Brain microvascular endothelial cell (primary cell): ENCODE measurements around the gene APP.
A peak's percentile ranks its signal among the peaks of the same experiment; 100 is the strongest.
"Not testable (repeated sequence)": the region's sequence is repeated elsewhere in the genome, so short reads cannot be mapped to it uniquely, and the experiment has no call there.

Experiments
- DNase-seq: peaks from one replicate; pipeline ENCODE4 v3.0.0-alpha.2; 2020
- H3K27ac ChIP-seq: fragments of 250-450 bp; sonication (Bioruptor Pico); 2 replicates; pipeline ENCODE4 v1.5.1; 2020; ENCODE audit warnings: mild to moderate bottlenecking, moderate library complexity
- H3K27me3 ChIP-seq: fragments of 250-450 bp; sonication (Bioruptor Pico); replicated peaks from 2 replicates; pipeline ENCODE4 v1.5.1; 2020; ENCODE audit warnings: mild to moderate bottlenecking
- H3K36me3 ChIP-seq: fragments of 250-450 bp; sonication (Bioruptor Pico); replicated peaks from 2 replicates; pipeline ENCODE4 v1.5.1; 2020; ENCODE audit warnings: mild to moderate bottlenecking
- H3K4me3 ChIP-seq: 2 replicates; pipeline ENCODE4 v1.5.1; 2011; ENCODE audit warnings: low read depth, mild to moderate bottlenecking, control low read depth, low read length, moderate library complexity
- CTCF ChIP-seq: IDR thresholded peaks from 2 replicates; pipeline ENCODE4 v1.5.1; 2011; ENCODE audit warnings: low read depth, mild to moderate bottlenecking, moderate library complexity, low read length, control low read depth, inconsistent platforms; ENCODE audit errors: missing control alignments
- in situ Hi-C: cut with HindIII; loops from 2 replicates; pipeline ENCODE4 v1.10.0; 2017; ENCODE audit warnings: low sequenced_read_pairs, low pct_ligation_motif_present

Gene APP

GRCh38 chr21:26131554-26131953 lies 39.0 kb downstream of the APP start:
- Histone ChIP-seq H3K27me3 (no peaks in the 10 kb centered on the region), H3K27ac (no peak overlapping the region), H3K36me3 (no peaks in the 10 kb centered on the region), H3K4me3 (no peak overlapping the region)
- no peak for TF ChIP-seq CTCF
- DNase-seq = no peak
- in situ Hi-C loops = no loop called here

GRCh38 chr21:26131053-26131452 lies 39.5 kb downstream of the APP start:
- H3K27me3 ChIP-seq, DNase-seq, H3K4me3 ChIP-seq, H3K36me3 ChIP-seq, in situ Hi-C loops: not testable (repeated sequence)
- peak overlapping the region; percentile 27 for H3K27ac ChIP-seq

DNA sequence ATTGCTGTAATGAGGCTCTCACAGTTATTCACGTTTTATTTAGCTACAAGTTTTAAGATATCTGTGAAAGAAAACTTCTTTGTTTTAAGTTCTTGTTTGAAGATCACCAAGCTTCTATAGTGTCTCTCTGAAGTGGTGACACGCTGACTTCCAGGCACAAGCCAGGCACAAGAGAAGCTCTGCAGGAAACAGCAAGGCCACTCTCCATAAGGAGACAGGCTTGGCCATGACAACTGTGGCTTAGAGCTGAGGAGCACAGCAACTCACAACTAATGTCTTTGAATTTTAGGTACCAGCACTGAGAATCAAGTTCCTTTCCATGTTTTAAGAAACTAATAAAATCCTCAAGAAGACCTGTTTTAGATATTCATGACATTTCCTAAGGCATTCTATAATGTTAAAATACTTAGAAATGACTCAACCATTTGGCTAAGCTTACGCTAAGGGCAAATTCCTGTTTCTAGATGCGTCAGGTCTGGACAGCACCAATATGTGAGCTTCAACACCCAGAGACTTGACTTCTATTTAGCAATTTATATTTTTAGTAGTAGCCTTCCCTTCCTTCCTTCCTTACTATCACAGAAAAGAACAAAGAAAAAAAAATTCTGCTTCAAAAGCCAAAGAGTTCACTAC lies 40.2 kb downstream of the APP start:
- no peak for TF ChIP-seq CTCF

DNA sequence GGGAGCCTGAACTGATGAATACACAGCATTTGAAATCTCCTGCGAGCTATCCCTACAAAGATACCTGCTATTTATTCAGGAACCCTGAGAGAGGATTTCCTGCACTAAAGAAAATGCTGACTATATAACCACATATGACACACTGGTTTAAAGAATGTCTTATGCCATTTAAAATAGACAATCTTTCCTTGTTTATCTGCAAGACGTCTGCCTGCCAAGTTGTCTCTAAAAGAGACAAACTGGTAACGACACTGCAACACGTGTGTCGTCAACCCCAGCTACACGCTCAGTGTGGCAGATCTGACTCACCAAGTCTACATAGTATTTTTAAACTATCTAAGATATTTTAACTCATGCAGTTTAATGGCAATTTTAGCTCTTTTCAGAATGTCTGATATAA lies 42.7 kb downstream of the APP start:
- TF ChIP-seq CTCF = no peak
- Histone ChIP-seq H3K4me3 (no peak overlapping the region), H3K36me3 (no peaks in the 10 kb centered on the region), H3K27me3 (no peaks in the 10 kb centered on the region), H3K27ac (peak overlapping the region; percentile 20)
- DNase-seq = peak; percentile 53
- in situ Hi-C loops = no loop called here

More for the DNA sequence above, 40.2 kb downstream of the APP start:
- peak; percentile 57 for DNase-seq
- in situ Hi-C loops = no loop called here
- no peaks in the 10 kb centered on the region for H3K36me3 ChIP-seq
- H3K27me3 ChIP-seq = no peaks in the 10 kb centered on the region
- H3K4me3 ChIP-seq = no peak overlapping the region
- peak overlapping the region; percentile 34 for H3K27ac ChIP-seq

GRCh38 chr21:26127073-26127814 lies 43.3 kb downstream of the APP start:
- no peak for TF ChIP-seq CTCF
- no peaks in the 10 kb centered on the region for H3K27me3 ChIP-seq
- no peaks in the 10 kb centered on the region for H3K36me3 ChIP-seq
- no peak for DNase-seq
- in situ Hi-C loops = no loop called here
- H3K4me3 ChIP-seq = no peak overlapping the region
- peak overlapping the region; percentile 20 for H3K27ac ChIP-seq

DNA sequence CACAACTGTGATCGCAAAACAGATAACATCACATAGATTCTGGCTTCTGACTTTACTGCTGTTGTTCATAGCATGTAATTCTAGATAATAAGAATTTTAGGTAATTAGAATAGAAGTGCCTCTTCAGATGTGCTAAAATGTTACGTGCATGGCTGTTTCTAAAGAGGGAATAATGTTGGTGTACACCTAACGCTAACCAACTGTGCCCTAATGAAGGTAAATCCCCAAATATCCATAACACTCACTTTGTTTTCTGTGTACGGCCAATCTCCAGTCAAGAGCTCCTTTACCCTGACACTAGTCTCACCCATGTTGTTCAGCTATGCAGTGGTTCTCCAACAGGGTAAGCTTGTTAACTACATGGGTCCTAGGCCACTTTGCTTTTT lies 44.4 kb downstream of the APP start:
- no peak for TF ChIP-seq CTCF

More for the DNA sequence above, 44.4 kb downstream of the APP start:
- Histone ChIP-seq H3K27me3 (no peaks in the 10 kb centered on the region), H3K27ac (no peak overlapping the region), H3K4me3 (no peak overlapping the region), H3K36me3 (no peaks in the 10 kb centered on the region)
- no peak for DNase-seq
- in situ Hi-C loops = no loop called here
